ENCODE measurements around the gene SPESP1.

SPESP1 gene

DNA sequence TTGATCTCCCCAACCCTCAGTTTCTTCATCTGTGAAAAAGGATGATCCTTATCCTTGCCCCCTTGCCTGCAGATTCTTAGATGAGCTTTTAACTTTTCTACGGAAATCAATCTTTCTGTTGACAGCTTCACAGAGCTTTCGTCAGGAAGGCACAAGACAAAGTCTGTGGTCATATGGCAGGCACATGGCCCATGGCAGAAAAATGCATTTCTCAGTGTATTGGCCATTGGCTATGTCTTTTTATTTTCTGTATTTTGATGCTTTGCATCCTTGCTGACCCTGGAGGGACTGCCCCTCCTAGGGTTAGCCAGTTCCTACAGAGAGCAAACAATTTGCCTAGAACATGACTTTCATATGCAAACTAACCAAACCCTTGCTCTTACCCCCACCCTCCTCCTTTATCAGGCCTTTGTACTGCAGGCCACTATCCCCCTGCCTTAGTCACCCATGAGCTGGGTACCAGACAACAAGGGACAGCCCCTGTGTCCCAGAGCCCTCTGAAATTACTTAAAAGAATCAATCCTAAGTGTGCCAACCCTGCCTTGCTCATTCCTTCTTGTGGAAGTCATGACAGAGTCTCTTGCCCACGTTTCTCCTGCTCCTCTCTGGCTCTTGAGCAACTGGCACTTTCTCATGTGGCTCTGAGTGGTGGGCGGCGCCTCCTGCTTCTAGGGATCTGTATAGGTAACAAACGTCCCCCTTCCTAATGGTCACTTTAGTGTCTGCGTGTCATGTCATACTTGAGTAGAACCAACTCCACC lies 60.1 kb downstream of the SPESP1 start:
- TF ChIP-seq, protein P1, sequence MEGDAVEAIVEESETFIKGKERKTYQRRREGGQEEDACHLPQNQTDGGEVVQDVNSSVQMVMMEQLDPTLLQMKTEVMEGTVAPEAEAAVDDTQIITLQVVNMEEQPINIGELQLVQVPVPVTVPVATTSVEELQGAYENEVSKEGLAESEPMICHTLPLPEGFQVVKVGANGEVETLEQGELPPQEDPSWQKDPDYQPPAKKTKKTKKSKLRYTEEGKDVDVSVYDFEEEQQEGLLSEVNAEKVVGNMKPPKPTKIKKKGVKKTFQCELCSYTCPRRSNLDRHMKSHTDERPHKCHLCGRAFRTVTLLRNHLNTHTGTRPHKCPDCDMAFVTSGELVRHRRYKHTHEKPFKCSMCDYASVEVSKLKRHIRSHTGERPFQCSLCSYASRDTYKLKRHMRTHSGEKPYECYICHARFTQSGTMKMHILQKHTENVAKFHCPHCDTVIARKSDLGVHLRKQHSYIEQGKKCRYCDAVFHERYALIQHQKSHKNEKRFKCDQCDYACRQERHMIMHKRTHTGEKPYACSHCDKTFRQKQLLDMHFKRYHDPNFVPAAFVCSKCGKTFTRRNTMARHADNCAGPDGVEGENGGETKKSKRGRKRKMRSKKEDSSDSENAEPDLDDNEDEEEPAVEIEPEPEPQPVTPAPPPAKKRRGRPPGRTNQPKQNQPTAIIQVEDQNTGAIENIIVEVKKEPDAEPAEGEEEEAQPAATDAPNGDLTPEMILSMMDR (conservative IDR thresholded peaks at IDR 0.05; ENCODE audit: low read depth, low read length) = no peak

DNA sequence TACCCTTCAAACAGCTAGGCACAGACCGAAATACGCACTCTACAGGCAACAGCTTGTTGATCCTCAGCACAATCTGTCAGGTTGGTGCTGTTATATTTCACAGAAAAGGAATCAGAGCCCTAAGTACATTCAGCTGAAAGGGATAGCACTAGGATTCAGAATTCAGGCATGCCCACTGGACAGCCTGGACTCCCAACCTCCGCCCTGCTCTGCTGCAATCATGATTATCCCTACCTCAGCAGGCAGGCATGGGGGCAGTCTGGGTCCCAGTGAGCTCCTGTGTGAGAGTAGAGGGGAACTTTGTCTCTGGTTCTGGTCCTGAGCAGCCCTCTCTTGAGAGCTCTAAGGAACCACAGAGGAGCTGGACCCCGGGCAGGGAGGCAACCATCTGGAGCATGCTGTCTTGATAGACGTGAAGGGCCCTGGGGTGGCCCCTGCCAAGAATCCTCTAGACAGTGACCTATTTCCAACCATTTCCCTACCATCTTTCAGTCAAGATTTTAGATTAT lies 60.7 kb downstream of the SPESP1 start:
- Histone ChIP-seq H3K4me2 (no peak overlapping the region), H3K27ac (no peak overlapping the region), H2AFZ (ENCODE audit: low read depth) (no peak overlapping the region)

More for the DNA sequence above, 60.1 kb downstream of the SPESP1 start:
- Histone ChIP-seq H3K79me2 (ENCODE audit: insufficient read depth, low read depth) (no peaks in the 10 kb centered on the region), H3K4me1 (ENCODE audit: low read depth, poor library complexity, severe bottlenecking) (no peaks in the 10 kb centered on the region), H3K4me2 (no peak overlapping the region), H2AFZ (ENCODE audit: low read depth) (no peak overlapping the region), H3K4me3 (IDR thresholded peaks at IDR 0.05; ENCODE audit: insufficient read depth, low read depth, low read length) (no peak overlapping the region), H3K27ac (no peak overlapping the region), H3K9ac (no peak overlapping the region), H4K20me1 (ENCODE audit: insufficient read depth) (no peaks in the 10 kb centered on the region), H3K36me3 (ENCODE audit: insufficient read depth) (no peaks in the 10 kb centered on the region), H3K27me3 (ENCODE audit: insufficient read depth, low read depth) (no peaks in the 10 kb centered on the region)

DNA sequence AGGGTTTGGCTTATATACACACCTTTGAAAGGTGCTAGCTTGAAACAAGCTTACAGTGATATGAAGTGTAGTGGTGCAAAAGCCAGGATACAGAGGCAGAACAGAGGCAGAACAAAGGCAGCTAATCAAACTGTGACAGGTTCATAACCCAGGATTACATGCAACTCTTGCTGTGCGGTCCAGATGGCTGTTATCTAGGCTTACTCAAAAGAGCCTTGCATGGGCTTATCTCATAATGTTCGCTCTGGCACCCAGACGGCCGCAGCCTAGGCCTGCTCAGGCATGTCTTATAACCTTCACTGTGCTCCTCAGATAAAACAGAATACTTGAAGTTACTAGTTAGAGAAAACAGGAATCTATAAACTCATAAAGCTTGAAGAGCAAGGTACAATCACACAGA lies 61.4 kb downstream of the SPESP1 start:
- no peaks in the 10 kb centered on the region for H4K20me1 ChIP-seq (ENCODE audit: insufficient read depth)
- TF ChIP-seq, protein P1 (conservative IDR thresholded peaks at IDR 0.05; ENCODE audit: low read depth, low read length) = no peak
- H3K79me2 ChIP-seq (ENCODE audit: insufficient read depth, low read depth) = no peaks in the 10 kb centered on the region
- H3K9ac ChIP-seq = no peak overlapping the region
- no peak overlapping the region for H3K27ac ChIP-seq
- no peaks in the 10 kb centered on the region for H3K4me1 ChIP-seq (ENCODE audit: low read depth, poor library complexity, severe bottlenecking)
- H3K36me3 ChIP-seq (ENCODE audit: insufficient read depth) = no peaks in the 10 kb centered on the region
- no peak overlapping the region for H3K4me3 ChIP-seq (IDR thresholded peaks at IDR 0.05; ENCODE audit: insufficient read depth, low read depth, low read length)
- no peak overlapping the region for H2AFZ ChIP-seq (ENCODE audit: low read depth)
- H3K27me3 ChIP-seq (ENCODE audit: insufficient read depth, low read depth) = no peaks in the 10 kb centered on the region
- no peak overlapping the region for H3K4me2 ChIP-seq

More for the DNA sequence above, 60.7 kb downstream of the SPESP1 start:
- H3K9ac ChIP-seq = no peak overlapping the region
- no peaks in the 10 kb centered on the region for H3K79me2 ChIP-seq (ENCODE audit: insufficient read depth, low read depth)
- H3K36me3 ChIP-seq (ENCODE audit: insufficient read depth) = no peaks in the 10 kb centered on the region
- no peaks in the 10 kb centered on the region for H4K20me1 ChIP-seq (ENCODE audit: insufficient read depth)
- TF ChIP-seq, protein P1 (conservative IDR thresholded peaks at IDR 0.05; ENCODE audit: low read depth, low read length) = no peak
- H3K4me1 ChIP-seq (ENCODE audit: low read depth, poor library complexity, severe bottlenecking) = no peaks in the 10 kb centered on the region
- H3K4me3 ChIP-seq (IDR thresholded peaks at IDR 0.05; ENCODE audit: insufficient read depth, low read depth, low read length) = no peak overlapping the region
- H3K27me3 ChIP-seq (ENCODE audit: insufficient read depth, low read depth) = no peaks in the 10 kb centered on the region

DNA sequence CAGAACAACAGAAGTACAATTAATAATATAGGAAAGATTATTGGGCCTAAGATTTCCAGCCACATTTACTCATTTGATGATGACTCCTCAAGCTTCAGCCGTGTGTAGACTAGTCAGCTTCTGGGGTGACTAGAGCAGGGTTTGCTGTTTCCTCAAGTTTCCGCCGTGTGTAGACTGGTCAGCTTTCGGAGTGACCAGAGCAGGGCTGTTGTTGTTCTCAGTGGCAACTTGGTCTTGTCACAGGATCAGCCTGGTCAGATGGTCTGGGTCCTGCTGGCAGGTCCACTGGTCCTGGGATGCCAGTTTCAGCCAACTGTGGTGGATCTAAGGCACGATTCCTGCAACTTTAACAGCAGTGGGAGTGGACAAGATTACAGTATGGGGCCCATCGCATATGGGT lies 62.4 kb downstream of the SPESP1 start:
- no peak overlapping the region for H3K27ac ChIP-seq
- no peak overlapping the region for H3K9ac ChIP-seq
- no peaks in the 10 kb centered on the region for H4K20me1 ChIP-seq (ENCODE audit: insufficient read depth)
- H3K36me3 ChIP-seq (ENCODE audit: insufficient read depth) = no peaks in the 10 kb centered on the region
- H3K4me2 ChIP-seq = no peak overlapping the region
- no peaks in the 10 kb centered on the region for H3K4me1 ChIP-seq (ENCODE audit: low read depth, poor library complexity, severe bottlenecking)
- H3K27me3 ChIP-seq (ENCODE audit: insufficient read depth, low read depth) = no peaks in the 10 kb centered on the region
- H3K4me3 ChIP-seq (IDR thresholded peaks at IDR 0.05; ENCODE audit: insufficient read depth, low read depth, low read length) = no peak overlapping the region
- no peak overlapping the region for H2AFZ ChIP-seq (ENCODE audit: low read depth)
- H3K79me2 ChIP-seq (ENCODE audit: insufficient read depth, low read depth) = no peaks in the 10 kb centered on the region
- TF ChIP-seq, protein P1 (conservative IDR thresholded peaks at IDR 0.05; ENCODE audit: low read depth, low read length) = no peak

Measured in KMS-11 (cell line).